ENCODE measurements around the gene ALOX5AP.
A peak's percentile ranks its signal among the peaks of the same experiment; 100 is the strongest.

Gene ALOX5AP

GRCh38 chr13:30773561-30773960 lies 38.2 kb downstream of the ALOX5AP start:
- no peak overlapping the region for H3K4me3 ChIP-seq (ENCODE audit: low read depth, low read length)
- no peak for DNase-seq (ENCODE audit: low read depth)
- TF ChIP-seq CTCF (IDR thresholded peaks at IDR 0.05; ENCODE audit: insufficient read depth, low read depth, low read length, missing control alignments): no peak

DNA sequence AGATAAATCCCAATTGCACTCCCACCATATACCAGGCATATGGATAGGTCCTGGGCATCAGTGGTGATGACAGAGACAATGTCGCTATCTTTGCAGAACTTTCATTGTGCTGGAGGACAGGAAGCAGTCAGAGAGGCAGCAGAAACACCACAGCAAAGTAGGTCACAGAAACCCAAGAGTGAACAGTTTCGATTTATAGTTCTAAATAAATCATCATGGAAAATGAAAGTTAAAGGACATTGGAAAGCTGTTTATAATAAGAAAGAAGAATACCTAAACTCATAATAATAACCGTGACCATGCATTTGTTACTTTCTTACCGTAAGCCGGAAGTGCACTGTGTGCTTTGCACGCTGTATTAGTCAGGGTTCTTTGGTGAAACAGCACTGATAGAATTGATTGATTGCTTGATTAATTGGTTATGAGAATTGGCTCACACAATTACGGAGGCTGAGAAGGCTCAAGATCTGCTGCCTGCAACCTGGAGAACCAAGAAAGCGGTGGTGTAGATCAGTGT lies 38.9 kb downstream of the ALOX5AP start:
- TF ChIP-seq CTCF (IDR thresholded peaks at IDR 0.05; ENCODE audit: insufficient read depth, low read depth, low read length, missing control alignments): no peak
- H3K4me3 ChIP-seq (ENCODE audit: low read depth, low read length): no peak overlapping the region
- peak; percentile 76 for DNase-seq (ENCODE audit: low read depth)

DNA sequence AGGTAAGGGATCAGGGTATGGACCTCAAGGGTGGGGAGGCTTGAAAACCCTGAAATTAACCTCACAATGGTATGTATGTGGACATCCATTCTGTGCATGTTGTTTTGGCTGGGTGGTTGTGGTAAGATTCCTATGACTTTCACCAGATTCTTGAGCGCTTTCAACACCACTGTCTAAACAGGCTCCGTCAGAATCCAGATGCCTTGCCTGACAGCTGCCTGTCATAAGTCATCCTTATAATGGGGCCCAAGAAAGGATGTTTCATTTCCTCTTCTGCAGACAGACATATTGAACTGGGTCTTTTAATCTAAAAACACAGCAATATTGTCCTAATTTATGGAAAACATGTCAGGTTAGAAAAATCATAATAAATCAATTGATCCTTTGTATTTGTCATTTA lies 41.3 kb downstream of the ALOX5AP start:
- DNase-seq (ENCODE audit: low read depth): peak; percentile 5
- no peak for TF ChIP-seq CTCF (IDR thresholded peaks at IDR 0.05; ENCODE audit: insufficient read depth, low read depth, low read length, missing control alignments)
- H3K4me3 ChIP-seq (ENCODE audit: low read depth, low read length): no peak overlapping the region

DNA sequence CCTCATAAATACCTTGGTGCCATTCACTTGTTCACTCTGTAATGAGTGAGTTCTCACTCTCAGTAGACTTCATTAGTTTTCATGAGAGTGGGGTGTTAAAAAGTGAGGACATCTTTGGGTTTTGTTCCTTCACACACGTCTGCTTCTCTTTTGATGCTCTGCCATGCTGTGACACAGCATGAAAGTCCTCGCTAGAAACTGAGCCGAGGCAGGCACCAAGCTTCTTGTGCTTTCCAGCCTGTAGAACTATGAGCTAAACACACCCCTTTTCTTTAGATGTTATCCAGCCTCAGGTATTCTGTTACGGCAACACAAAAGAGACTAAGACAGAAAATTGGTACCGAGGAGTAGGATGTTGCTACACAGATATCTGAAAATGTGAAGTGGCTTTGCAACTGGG lies 43.7 kb downstream of the ALOX5AP start:
- no peak overlapping the region for H3K4me3 ChIP-seq (ENCODE audit: low read depth, low read length)
- TF ChIP-seq CTCF (IDR thresholded peaks at IDR 0.05; ENCODE audit: insufficient read depth, low read depth, low read length, missing control alignments): no peak
- DNase-seq (ENCODE audit: low read depth): no peak

GRCh38 chr13:30779608-30780007 lies 44.3 kb downstream of the ALOX5AP start:
- no peak overlapping the region for H3K4me3 ChIP-seq (ENCODE audit: low read depth, low read length)
- no peak for DNase-seq (ENCODE audit: low read depth)
- TF ChIP-seq CTCF (IDR thresholded peaks at IDR 0.05; ENCODE audit: insufficient read depth, low read depth, low read length, missing control alignments): no peak

- DNase-seq (ENCODE audit: low read depth): no peak
- no peak overlapping the region for H3K4me3 ChIP-seq (ENCODE audit: low read depth, low read length)
- no peak for TF ChIP-seq CTCF (IDR thresholded peaks at IDR 0.05; ENCODE audit: insufficient read depth, low read depth, low read length, missing control alignments)
These were observed 45.1 kb downstream of the ALOX5AP start for GRCh38 chr13:30780338-30780981.
